Measurements from ENCODE around the gene RNF17. TPM values are rescaled to one million over a fixed set of nuclear protein-coding genes. Genes with fewer than 3 reads are reported as not detected.

The RNF17 gene
- total and polyA plus RNA-seq, 12 donors: 0.28 TPM; not detected in 11

DNA sequence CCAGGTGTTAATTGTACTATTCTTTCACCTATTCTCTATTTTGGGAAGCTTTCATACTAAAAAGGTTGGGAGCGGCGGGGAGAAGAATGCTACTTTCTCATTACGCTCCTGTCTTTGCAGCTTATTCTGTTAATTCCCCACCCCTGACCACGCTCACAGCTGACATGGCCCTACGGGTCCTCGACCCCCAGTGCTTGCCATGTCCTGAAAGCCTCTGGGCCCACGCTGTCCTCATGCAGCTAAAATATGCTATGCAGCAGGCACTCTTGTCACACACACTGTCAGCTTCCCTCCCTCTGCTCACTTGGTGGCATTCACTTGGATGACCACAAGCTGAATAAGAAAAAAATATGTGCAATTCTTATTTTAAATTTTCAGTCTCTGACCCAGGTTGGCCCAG is 126.3 kb downstream of the RNF17 start:
- Histone ChIP-seq H3K4me3 (no peak overlapping the region), H3K36me3 (replicated peaks in 1 of 2) (no peaks in the 10 kb centered on the region), H3K4me1 (replicated peaks in 1 of 2) (no peaks in the 10 kb centered on the region), H3K9me3 (replicated peaks in 1 of 3) (no peaks in the 10 kb centered on the region), H3K27me3 (no peaks in the 10 kb centered on the region), H3K27ac (no peak overlapping the region)
- intact Hi-C loops (cut with DNase I): no loop called here
- WGBS, 4 donors: 94 to 99% (median 98%) methylated on average over 7 of the region's 7 CpGs
- no peak for TF ChIP-seq POLR2A (IDR thresholded peaks at IDR 0.05)
- no peak for DNase-seq

DNA sequence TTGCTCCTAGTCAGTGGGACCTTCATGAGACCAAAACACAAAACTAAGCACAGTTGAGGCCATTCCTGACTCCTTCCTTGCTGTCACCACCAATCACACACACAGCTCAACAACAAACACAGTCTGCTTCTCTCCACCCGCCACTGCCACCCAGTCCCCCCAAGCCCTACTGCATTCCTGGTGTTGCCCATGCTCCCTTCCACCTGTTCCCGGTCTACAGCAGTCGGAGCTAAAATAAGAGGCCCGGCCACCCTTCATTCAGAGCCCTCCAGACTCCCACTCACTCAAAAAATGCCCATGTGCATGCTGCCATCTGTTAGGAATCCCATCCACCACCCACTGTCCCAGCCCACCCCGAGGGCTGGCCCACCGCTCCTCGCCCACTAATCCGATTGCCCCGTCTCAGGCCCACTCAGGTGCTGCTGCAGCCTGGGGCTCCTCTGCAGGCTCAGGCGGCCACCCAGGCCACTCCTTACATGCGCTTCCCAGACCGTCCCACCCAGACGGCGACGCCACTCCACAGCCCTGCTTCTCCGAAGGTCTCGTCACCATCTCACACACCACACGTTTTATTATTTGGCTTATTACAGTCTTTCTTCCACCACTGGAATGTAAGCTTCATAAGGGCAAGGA is 127.6 kb downstream of the RNF17 start:
- WGBS, 4 donors: 92 to 97% (median 95%) methylated on average over 18 of the region's 18 CpGs
- no peak for TF ChIP-seq POLR2A (IDR thresholded peaks at IDR 0.05)
- TF ChIP-seq, protein P1, sequence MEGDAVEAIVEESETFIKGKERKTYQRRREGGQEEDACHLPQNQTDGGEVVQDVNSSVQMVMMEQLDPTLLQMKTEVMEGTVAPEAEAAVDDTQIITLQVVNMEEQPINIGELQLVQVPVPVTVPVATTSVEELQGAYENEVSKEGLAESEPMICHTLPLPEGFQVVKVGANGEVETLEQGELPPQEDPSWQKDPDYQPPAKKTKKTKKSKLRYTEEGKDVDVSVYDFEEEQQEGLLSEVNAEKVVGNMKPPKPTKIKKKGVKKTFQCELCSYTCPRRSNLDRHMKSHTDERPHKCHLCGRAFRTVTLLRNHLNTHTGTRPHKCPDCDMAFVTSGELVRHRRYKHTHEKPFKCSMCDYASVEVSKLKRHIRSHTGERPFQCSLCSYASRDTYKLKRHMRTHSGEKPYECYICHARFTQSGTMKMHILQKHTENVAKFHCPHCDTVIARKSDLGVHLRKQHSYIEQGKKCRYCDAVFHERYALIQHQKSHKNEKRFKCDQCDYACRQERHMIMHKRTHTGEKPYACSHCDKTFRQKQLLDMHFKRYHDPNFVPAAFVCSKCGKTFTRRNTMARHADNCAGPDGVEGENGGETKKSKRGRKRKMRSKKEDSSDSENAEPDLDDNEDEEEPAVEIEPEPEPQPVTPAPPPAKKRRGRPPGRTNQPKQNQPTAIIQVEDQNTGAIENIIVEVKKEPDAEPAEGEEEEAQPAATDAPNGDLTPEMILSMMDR (IDR thresholded peaks at IDR 0.05): no peak
- H3K9me3 ChIP-seq (replicated peaks in 1 of 3): no peaks in the 10 kb centered on the region
- H3K27ac ChIP-seq: no peak overlapping the region
- H3K27me3 ChIP-seq: no peaks in the 10 kb centered on the region
- no peak overlapping the region for H3K4me3 ChIP-seq
- intact Hi-C loops (cut with DNase I): no loop called here
- no peaks in the 10 kb centered on the region for H3K36me3 ChIP-seq (replicated peaks in 1 of 2)
- H3K4me1 ChIP-seq (replicated peaks in 1 of 2): no peaks in the 10 kb centered on the region
- DNase-seq: no peak

DNA sequence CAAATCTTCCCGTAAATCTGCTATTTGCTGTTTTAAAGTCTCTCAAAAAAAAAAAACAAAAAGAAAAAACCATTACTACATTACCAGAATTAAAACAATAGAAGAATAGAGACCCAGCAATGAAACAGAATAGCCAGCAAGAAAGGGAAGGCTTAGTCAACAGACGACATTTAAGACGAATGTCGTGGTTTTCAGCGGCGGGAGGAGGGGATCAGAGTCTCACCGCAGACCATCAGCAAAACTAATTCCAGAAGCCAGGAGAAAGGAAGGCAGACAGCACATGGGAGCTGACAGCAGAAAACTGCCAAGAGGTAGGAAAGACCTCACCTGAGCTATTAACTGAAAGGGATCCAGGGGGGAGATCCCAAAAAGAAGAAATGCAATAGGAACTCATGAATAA is 128.9 kb downstream of the RNF17 start:
- Histone ChIP-seq H3K4me3 (no peak overlapping the region), H3K27me3 (no peaks in the 10 kb centered on the region), H3K9me3 (replicated peaks in 1 of 3) (no peaks in the 10 kb centered on the region), H3K27ac (no peak overlapping the region), H3K4me1 (replicated peaks in 1 of 2) (no peaks in the 10 kb centered on the region), H3K36me3 (replicated peaks in 1 of 2) (no peaks in the 10 kb centered on the region)
- TF ChIP-seq, protein P1 (IDR thresholded peaks at IDR 0.05): no peak
- no peak for TF ChIP-seq POLR2A (IDR thresholded peaks at IDR 0.05)
- 87 to 93% (median 89%) methylated on average over 7 of the region's 7 CpGs for WGBS, 4 donors
- intact Hi-C loops (cut with DNase I): no loop called here
- DNase-seq: no peak

DNA sequence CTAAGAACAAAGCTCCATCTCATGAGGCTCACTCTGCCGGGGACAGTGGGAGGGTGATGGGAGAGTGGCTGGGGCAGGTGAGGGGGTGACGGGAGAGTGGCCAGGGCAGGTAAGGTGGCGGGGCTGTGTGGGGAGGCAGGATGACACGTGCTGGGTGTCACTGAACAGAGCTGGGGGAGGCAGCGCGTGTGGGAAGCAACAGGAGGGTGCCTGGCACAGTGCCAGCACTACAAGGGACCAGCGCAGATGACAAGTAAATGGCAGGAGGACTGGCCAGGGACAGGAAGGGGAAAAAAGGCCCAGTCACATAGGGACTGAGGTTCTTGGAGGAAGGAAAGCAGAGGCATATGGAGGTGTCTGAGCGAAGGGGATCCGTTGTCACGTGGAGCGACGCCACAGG is 129.9 kb downstream of the RNF17 start:
- Histone ChIP-seq H3K4me3 (no peak overlapping the region), H3K27ac (no peak overlapping the region), H3K27me3 (no peaks in the 10 kb centered on the region), H3K4me1 (replicated peaks in 1 of 2) (no peaks in the 10 kb centered on the region), H3K9me3 (replicated peaks in 1 of 3) (no peaks in the 10 kb centered on the region), H3K36me3 (replicated peaks in 1 of 2) (no peaks in the 10 kb centered on the region)
- no peak for DNase-seq
- WGBS, 4 donors: 95 to 97% (median 95%) methylated on average over 12 of the region's 12 CpGs
- intact Hi-C loops (cut with DNase I): no loop called here
- TF ChIP-seq POLR2A (IDR thresholded peaks at IDR 0.05): no peak
- TF ChIP-seq, protein P1 (IDR thresholded peaks at IDR 0.05): no peak

DNA sequence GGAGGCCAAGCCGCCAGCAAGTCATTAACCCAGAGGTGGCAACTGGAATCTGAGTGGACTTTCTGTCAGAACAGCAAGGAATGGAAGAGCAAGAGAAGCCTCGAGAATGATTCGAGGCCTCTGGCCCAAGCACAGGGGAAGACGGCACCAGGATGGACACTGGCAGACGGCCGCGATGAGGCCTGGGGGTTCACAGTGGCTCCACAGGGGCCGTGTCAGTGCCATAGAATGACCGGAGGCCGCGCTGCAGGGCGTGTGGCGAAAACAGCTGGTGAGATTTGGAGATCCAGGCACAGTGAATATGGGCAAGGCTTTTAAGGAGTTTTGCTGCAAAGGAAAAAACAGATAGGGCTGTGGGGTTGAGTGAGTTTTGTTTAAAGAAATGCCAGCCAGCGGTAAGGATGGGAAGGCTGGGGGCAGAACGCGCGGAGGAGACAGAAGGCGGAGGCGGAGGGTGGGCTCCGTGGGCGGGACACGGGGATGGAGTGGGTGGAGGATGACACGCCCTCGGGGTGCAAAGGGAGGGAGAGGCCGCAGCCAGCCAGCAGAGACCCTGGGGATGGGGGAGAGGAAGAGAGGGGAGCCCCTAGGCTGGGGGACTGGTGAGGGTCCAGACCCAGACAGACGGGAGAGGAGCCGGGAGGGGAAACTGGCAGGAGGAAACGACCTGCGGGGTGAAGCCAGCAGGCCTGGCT is 130.5 kb downstream of the RNF17 start:
- intact Hi-C loops (cut with DNase I): no loop called here
- no peak for DNase-seq
- Histone ChIP-seq H3K4me3 (no peak overlapping the region), H3K27me3 (no peaks in the 10 kb centered on the region), H3K4me1 (replicated peaks in 1 of 2) (no peaks in the 10 kb centered on the region), H3K27ac (no peak overlapping the region), H3K9me3 (replicated peaks in 1 of 3) (no peaks in the 10 kb centered on the region), H3K36me3 (replicated peaks in 1 of 2) (no peaks in the 10 kb centered on the region)
- WGBS, 4 donors: 93 to 95% (median 94%) methylated on average over 29 of the region's 29 CpGs
- TF ChIP-seq, protein P1 (IDR thresholded peaks at IDR 0.05): no peak
- no peak for TF ChIP-seq POLR2A (IDR thresholded peaks at IDR 0.05)
